Spleen (tissue), 7 donors: ENCODE results near the gene POU2AF2.

Experiments used
- CTCF ChIP-seq, 11 experiments: fragments of 200-600 bp in 7 of 11; fragments of 450-650 bp in 4 of 11; sonication (generic) in 4 of 11; IDR thresholded peaks in 8 of 11; conservative IDR thresholded peaks in 3 of 11; 1 replicate in 7 of 11; 2 replicates in 4 of 11; pipeline versions ENCODE4 v1.4.0 to v1.8.0; 2016 to 2021; ENCODE audit warnings: antibody characterized with exemption in 11 of 11, inconsistent platforms in 4 of 11, mild to moderate bottlenecking in 1 of 11
- POLR2A ChIP-seq, 3 donors: fragments of 450-650 bp; IDR thresholded peaks; one replicate each; pipeline ENCODE4 v1.5.1; 2017; ENCODE audit warnings: antibody characterized with exemption in 3 of 3, mild to moderate bottlenecking in 1 of 3
- POLR2AphosphoS5 ChIP-seq, 3 donors: sonication (generic); formaldehyde crosslinking; IDR thresholded peaks; one replicate each; pipeline ENCODE4 v1.5.1; 2017; ENCODE audit warnings: antibody characterized with exemption in 3 of 3
- donor health status: DM: no; HTN: no; CAD: no; lungs with moderate emphysema.
- donor health status: DM: no; HTN: no; CAD: no.
- donor health status: DM: no; HTN: no; CAD: no.

- TF ChIP-seq CTCF (IDR thresholded peaks at IDR 0.05 in 8 of 11, conservative IDR thresholded peaks at IDR 0.05 in 3 of 11) (no peak), POLR2A (IDR thresholded peaks at IDR 0.05) (no peak), POLR2AphosphoS5 (IDR thresholded peaks at IDR 0.05) (no peak)
Observed at GRCh38 chr11:111331711-111332479, 86.4 kb downstream of the POU2AF2 start.
